ENCODE data around the gene MED1.
"Not testable (repeated sequence)": the region's sequence is repeated elsewhere in the genome, so short reads cannot be mapped to it uniquely, and the experiment has no call there.

MED1 gene

DNA sequence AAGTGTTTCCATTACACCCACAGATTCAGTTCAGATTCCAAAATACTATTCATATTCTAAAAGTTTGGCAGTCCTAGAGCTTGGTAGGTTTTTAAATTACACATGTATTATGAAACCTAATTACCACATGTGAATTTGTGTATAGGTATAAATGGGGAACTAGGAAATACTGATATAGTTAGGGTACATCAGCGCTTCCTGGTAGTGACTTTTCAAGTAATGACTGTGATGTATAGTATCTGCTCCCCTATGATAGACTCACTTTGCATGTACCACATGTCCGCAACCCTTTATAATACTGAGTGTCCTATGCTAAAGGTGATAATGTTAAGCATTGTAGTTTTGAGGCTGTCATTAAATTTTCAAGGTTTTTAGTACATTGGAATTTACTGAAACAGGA, 33.1 kb upstream of the MED1 start:
- Mint-ChIP-seq H3K4me3 (no peak overlapping the region), H3K27me3 (ENCODE audit: low read depth, poor library complexity) (no peaks in the 10 kb centered on the region), H3K4me1 (no peaks in the 10 kb centered on the region), H3K9me3 (no peaks in the 10 kb centered on the region), H3K27ac (no peak overlapping the region), H3K36me3 (ENCODE audit: low read depth) (peaks cover 34% of the 10 kb centered on the region)
- TF ChIP-seq, protein P1, sequence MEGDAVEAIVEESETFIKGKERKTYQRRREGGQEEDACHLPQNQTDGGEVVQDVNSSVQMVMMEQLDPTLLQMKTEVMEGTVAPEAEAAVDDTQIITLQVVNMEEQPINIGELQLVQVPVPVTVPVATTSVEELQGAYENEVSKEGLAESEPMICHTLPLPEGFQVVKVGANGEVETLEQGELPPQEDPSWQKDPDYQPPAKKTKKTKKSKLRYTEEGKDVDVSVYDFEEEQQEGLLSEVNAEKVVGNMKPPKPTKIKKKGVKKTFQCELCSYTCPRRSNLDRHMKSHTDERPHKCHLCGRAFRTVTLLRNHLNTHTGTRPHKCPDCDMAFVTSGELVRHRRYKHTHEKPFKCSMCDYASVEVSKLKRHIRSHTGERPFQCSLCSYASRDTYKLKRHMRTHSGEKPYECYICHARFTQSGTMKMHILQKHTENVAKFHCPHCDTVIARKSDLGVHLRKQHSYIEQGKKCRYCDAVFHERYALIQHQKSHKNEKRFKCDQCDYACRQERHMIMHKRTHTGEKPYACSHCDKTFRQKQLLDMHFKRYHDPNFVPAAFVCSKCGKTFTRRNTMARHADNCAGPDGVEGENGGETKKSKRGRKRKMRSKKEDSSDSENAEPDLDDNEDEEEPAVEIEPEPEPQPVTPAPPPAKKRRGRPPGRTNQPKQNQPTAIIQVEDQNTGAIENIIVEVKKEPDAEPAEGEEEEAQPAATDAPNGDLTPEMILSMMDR (IDR thresholded peaks at IDR 0.05) = no peak
- DNase-seq = no peak

DNA sequence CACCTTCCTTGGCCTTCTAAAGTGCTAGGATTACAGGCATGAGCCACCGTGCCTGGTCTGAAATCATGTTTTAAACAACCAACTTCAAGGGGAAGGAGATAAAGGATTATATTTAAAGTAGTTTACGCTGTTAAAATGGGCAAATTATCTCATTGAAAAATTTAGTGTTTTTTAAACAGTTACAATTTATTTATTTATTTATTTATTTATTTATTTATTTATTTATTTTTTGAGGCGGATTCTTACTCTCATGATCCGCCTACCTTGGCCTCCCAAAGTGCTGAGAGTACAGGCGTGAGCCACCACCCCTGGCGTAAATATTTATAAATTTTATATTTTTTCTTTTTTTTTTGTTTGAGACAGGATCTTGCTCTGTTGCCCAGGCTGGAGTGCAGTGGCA, 32.4 kb upstream of the MED1 start:
- no peak overlapping the region for H3K27ac Mint-ChIP-seq
- H3K36me3 Mint-ChIP-seq (ENCODE audit: low read depth) = peaks cover 39% of the 10 kb centered on the region
- H3K4me3 Mint-ChIP-seq = no peak overlapping the region
- H3K27me3 Mint-ChIP-seq (ENCODE audit: low read depth, poor library complexity) = no peaks in the 10 kb centered on the region
- TF ChIP-seq, protein P1 (IDR thresholded peaks at IDR 0.05) = no peak
- DNase-seq = no peak
- no peaks in the 10 kb centered on the region for H3K9me3 Mint-ChIP-seq
- H3K4me1 Mint-ChIP-seq = no peaks in the 10 kb centered on the region

DNA sequence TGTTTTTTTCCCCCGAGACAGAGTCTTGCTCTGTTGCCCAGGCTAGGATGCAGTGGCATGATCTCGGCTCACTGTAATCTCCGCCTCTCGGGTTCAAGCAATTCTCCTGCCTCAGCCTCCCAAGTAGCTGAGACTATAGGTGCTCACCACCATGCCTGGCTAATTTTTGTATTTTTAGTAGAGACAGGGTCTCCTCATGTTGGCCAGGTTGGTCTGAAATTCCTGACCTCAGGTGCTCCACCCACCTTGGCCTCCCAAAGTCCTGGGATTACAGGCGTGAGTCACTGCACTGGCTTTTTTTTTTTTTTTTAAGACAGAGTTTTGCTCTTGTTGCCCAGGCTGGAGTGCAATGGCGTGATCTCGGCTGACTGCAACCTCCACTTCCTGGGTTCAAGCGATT, 28.6 kb upstream of the MED1 start:
- not testable (repeated sequence) for H3K4me1 Mint-ChIP-seq; H3K9me3 Mint-ChIP-seq; DNase-seq; H3K4me3 Mint-ChIP-seq; H3K27ac Mint-ChIP-seq; H3K27me3 Mint-ChIP-seq (ENCODE audit: low read depth, poor library complexity)
- H3K36me3 Mint-ChIP-seq (ENCODE audit: low read depth) = peaks cover 61% of the 10 kb centered on the region

DNA sequence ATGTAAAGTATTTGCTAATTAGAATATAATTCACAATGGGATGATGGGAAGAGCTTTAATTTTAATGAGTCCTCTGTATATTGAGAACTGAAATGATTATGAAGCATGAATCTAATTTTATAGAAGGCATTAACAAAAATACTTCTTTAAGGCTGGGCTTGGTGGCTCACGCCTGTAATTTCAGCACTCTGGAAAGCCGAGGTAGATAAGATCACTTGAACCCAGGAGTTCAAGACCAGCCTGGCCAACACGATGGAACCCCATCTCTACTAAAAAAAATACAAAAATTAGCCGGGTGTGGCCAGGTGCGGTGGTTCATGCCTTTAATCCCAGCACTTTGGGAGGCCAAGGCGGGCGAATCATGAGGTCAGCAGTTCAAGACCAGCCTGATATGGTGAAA, 22.2 kb upstream of the MED1 start:
- Mint-ChIP-seq H3K4me1 (no peaks in the 10 kb centered on the region), H3K9me3 (no peaks in the 10 kb centered on the region), H3K27me3 (ENCODE audit: low read depth, poor library complexity) (peaks cover 2% of the 10 kb centered on the region), H3K27ac (no peak overlapping the region), H3K4me3 (no peak overlapping the region), H3K36me3 (ENCODE audit: low read depth) (peaks cover 73% of the 10 kb centered on the region)
- no peak for DNase-seq
- TF ChIP-seq, protein P1 (IDR thresholded peaks at IDR 0.05) = no peak

DNA sequence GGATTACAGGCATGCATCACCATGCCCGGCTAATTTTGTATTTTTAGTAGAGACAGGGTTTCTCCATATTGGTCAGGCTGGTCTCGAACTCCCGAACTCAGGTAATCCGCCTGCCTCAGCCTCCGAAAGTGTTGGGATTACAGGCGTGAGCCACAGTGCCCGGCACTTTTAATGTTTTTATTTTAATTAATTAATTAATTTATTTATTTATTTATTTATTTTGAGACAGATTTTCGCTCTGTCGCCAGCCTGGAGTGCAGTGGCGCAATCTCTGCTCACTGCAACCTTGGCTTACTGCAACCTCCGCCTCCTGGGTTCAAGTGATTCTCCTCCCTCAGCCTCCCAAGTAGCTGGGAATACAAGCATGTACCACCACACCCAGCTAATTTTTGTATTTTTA, 17.5 kb upstream of the MED1 start:
- H3K4me3 Mint-ChIP-seq; H3K27me3 Mint-ChIP-seq (ENCODE audit: low read depth, poor library complexity); DNase-seq; H3K9me3 Mint-ChIP-seq; H3K27ac Mint-ChIP-seq: not testable (repeated sequence)
- H3K36me3 Mint-ChIP-seq (ENCODE audit: low read depth) = peaks cover 70% of the 10 kb centered on the region
- peaks cover 21% of the 10 kb centered on the region for H3K4me1 Mint-ChIP-seq

DNA sequence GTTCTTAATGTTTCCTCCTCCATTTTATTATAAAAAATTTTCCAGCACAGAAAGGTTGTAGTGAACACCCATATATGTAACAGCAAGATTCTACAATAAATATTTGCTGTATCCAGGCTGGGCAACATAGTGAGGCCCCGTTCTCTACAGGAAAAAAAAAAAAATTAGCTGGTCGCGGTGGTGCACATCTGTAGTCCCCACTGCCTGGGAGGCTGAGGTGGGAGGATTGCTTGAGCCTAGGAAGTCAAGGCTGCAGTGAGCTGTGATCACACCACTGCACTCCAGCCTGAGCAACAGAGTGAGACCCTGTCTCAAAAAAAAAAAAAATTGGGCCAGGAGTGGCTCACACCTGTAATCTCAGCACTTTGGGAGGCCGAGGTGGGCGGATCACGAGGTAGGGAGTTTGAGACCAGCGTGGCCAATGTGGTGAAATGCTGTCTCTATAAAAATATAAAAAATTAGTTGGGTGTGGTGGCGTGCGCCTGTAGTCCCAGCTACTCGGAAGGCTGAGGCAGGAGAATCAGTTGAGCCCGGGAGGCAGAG, 13.6 kb upstream of the MED1 start:
- peaks cover 30% of the 10 kb centered on the region for H3K4me1 Mint-ChIP-seq
- H3K27me3 Mint-ChIP-seq (ENCODE audit: low read depth, poor library complexity) = peaks cover 12% of the 10 kb centered on the region
- H3K9me3 Mint-ChIP-seq, DNase-seq, H3K27ac Mint-ChIP-seq: not testable (repeated sequence)
- peak overlapping the region; percentile 98 for H3K4me3 Mint-ChIP-seq
- peaks cover 39% of the 10 kb centered on the region for H3K36me3 Mint-ChIP-seq (ENCODE audit: low read depth)

DNA sequence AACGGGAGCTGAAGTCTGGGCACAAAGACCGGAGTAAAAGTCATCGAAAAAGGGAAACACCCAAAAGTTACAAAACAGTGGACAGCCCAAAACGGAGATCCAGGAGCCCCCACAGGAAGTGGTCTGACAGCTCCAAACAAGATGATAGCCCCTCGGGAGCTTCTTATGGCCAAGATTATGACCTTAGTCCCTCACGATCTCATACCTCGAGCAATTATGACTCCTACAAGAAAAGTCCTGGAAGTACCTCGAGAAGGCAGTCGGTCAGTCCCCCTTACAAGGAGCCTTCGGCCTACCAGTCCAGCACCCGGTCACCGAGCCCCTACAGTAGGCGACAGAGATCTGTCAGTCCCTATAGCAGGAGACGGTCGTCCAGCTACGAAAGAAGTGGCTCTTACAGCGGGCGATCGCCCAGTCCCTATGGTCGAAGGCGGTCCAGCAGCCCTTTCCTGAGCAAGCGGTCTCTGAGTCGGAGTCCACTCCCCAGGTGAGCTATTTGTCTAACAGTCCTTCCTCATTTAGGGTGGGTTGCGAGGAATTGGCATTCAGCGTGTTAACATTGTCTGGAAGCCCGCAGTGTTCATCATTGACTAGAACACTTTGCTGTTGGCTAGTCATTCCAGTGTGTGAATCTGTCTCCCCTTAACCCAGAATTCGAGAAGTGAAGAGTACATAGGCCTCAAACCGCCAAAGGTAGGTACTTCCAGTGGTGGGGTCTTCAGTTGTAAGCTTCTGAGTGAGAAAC, 11.7 kb upstream of the MED1 start:
- peak overlapping the region; percentile 99 for H3K27ac Mint-ChIP-seq
- peak; percentile 24 for DNase-seq
- no peaks in the 10 kb centered on the region for H3K9me3 Mint-ChIP-seq
- H3K27me3 Mint-ChIP-seq (ENCODE audit: low read depth, poor library complexity) = peaks cover 19% of the 10 kb centered on the region
- H3K36me3 Mint-ChIP-seq (ENCODE audit: low read depth) = peaks cover 24% of the 10 kb centered on the region
- TF ChIP-seq, protein P1 (IDR thresholded peaks at IDR 0.05) = no peak
- peak overlapping the region; percentile 98 for H3K4me3 Mint-ChIP-seq
- peaks cover 30% of the 10 kb centered on the region for H3K4me1 Mint-ChIP-seq
